NCI-H82 (cell line): Measurements from ENCODE around the gene GEMIN5.
"Not testable (repeated sequence)": the region's sequence is repeated elsewhere in the genome, so short reads cannot be mapped to it uniquely, and the experiment has no call there.

ENCODE experiments used
- DNase-seq: peaks from one replicate; lab custom pipeline; 2025; lab: John Stamatoyannopoulos, UW

Gene GEMIN5

DNA sequence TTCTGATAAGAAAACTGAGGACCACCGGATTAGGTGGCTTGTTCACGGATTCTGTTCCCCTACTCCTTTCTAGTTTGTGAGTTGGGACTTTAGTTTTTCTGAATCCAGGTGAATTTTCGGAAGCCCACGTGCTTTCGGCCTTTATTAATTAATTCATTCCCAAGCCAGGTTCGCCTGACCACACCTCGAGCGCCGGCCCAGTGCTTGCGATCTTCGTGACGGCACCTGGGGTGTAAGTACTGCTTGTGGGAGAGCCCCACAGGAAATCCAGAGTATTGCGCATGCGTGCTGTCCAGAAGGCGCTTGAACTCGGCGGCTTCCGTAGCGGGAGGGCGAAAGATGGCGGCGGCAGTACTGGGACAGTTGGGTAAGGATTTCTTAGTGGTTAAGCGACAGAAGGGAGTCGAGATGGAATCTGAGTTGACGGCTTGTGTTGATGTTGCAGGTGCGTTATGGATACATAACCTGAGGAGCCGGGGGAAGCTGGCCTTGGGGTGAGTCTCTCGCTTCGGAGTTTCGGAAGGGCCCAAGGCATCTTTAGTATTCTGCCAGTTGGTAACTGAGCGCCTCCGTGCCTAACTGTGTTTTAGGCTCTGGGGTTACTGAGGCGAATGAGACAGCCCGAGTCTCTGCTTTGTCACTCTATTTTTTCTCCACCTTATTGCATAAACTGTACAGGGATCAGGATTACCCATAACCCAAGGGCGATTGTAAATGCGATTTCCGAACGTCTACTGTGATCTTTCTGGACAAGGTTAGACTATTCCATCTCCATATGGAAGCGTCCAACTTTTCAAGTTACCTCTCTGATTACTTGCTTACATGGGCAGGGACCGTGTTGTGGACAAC lies 3.0 kb upstream of the GEMIN5 start, which contains the start of gene MRPL22:
Gene MRPL22 (plus strand): TSS at position 302 of the 849 bp plus-strand sequence. CDS start 38 bp downstream, at position 340.
- DNase-seq: peak; percentile 93

DNA sequence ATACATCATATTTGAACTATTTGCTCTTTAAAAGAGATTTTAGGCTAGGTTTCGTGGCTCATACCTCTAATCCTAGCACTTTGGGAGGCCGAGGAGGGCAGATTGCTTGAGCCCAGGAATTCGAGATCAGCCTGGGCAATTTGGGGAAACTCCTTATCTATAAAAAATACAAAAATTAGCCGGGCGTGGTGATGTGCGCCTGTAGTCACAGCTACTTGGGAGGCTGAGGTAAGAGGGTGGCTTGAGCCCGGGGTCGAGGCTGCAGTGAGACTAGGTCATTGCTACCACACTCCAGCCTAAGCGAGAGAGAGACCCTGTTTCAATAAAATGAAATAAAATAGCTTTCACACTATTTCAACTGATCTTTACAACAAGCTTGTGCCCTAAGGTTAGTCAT lies 2.4 kb upstream of the GEMIN5 start:
- DNase-seq: no peak

DNA sequence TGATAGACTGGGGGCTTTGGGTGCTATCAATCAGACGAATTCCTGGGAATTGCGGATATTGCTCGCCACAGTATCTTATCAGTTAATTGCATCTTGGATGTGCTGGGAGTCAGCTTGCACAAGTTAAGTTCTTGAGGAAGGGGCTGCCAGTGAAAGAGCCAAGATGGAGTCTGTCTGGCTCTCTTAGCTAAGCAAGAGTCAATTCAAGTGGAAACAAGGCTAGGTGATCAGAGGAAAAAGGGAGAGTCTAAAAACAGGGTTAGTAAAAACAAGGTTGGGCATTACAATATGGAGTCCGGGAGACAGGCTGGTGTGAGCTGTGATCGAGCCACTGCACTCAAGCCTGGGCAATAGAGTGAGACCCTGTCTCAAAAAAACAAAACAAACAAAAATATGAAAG lies 1.4 kb upstream of the GEMIN5 start:
- not testable (repeated sequence) for DNase-seq

DNA sequence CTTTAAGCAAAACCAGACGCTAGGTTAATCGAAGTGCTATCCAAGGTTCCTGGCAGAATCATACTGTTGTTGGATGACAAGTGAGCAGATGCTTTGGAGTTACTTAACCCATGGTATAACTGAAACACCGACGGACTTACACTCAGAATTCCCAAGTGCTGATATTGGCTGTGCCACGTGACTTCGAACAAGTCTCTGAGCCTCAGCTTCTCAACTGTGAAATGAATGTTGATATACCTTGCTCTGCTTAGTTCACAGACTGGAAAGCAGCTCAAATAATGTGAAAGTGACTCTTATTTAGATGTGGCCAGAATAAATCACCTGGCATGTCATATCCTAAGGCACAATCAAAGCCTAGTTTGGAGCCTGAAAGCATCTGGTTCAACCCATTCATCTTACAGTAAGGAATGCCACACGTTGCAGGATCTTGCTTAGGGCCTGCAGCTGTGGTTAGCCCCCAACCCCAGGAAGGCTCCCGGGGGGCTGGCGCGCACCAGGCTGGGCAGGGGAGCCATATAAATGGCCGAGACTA lies 759 bp downstream of the GEMIN5 start:
- DNase-seq: peak; percentile 23

DNA sequence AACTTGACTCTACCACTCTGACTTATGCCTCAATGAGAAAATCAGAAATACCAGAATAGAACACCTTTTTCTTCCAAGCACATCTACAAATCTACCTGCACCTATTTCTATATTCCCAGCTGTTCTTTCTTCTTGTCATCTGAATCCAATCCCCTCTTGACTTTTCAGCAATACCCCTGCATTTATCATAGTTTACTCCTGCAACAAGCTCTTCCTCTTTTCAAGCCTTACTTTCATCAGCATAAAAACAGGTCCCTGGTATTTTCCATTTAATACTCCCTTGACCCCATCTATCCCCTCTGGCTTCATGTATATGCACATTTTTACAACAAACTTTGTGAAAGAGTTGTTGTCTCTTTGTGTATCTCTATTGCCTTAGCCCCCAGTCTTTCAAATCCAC lies 3.1 kb downstream of the GEMIN5 start:
- DNase-seq: no peak

DNA sequence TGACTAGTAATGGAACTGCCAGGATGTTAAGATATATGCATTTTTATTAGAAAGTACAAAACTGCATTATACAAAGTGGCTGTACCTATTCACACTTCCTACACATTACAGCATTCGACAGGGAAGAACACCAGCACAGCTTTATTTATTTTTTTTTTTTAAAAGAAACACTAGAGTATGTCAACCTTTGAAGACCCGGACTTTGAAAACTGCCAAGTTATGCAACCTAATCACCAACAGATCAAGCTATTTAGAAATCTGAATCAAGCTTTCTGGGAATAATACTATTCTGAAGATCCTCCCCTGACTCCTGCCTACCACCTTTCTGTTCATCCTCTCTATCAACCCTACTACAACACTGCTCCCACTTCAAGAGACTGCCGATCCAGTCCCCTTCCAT lies 4.5 kb downstream of the GEMIN5 start:
- DNase-seq: no peak

DNA sequence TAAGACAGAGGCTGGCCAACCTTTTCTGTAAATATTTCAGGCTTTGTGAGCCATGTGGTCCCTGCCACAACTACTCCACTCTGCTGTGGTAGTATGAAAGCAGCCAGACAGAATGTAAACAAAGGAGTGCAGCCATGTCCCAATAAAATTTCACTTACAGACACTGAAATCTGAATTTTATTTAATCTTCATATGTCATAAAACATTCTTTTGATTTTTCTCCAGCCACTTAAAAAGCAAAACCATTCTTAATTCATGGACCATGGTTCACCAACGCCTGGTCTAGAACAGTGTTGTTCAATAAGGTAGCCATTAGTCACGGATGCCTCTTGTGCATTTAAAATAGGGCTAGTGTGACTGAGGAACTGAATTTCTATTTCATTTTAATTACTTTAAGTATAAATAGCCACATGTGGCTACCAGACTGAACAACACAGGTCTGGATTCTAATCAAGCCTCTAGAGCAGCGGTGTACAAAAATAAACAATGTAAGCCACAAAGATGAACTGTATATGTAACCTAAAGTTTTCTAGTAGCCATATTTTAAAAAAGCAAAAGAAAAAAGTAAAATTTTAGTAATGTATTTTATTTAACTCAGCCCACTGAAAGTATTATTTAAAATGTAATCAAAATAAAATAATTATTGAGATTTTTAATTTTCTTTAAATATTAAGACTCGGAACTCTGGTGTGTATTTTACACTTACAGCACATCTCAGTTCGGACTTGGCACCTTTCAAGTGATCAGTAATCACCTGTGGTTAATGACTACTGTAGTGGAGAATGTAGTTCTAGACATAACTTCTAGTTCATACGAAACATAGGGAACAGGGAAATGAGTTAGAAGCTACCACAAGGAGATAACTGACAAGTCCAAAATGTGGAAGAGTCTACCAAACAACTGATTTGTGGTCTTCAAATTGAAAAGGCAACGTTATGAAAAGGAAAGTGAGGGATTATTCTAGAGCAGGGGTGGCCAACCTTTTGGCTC lies 14.3 kb downstream of the GEMIN5 start:
- no peak for DNase-seq

DNA sequence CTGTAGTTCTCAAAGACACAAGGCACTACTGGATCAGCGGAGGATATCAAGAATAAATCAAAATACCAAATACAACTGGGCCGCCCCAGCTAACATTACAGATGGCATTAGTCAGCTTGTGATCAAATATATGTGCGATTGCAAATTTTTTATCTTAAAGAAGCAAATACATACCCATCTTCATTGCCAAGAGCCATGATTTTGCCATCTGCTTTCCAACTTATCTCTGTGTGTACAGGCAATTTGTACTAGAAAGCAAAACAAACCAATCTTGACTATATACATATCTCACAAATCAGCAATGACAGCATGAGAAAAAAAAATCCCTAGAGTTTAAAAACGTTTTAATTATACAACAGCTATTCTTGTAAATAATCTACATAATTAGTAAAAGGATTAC lies 20.3 kb downstream of the GEMIN5 start:
- DNase-seq: no peak

DNA sequence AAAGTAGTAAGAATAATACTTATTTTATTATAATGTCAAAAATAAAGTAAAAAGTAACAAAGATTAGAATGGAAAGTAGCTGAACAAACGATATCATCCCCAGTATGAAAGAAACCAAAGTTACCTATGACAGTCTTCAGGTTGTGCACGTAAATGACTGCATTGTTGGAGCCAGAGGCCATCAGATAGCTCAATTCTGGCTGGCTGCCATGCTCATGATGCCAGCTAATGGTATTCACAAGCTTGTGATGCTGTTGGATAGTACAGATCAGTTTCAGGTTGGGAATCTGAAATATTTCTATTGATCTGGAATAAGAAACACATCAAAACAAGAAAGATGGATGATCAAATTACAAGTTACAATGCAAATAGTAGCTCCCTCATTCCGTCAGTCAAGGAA lies 21.1 kb downstream of the GEMIN5 start:
- DNase-seq: no peak

DNA sequence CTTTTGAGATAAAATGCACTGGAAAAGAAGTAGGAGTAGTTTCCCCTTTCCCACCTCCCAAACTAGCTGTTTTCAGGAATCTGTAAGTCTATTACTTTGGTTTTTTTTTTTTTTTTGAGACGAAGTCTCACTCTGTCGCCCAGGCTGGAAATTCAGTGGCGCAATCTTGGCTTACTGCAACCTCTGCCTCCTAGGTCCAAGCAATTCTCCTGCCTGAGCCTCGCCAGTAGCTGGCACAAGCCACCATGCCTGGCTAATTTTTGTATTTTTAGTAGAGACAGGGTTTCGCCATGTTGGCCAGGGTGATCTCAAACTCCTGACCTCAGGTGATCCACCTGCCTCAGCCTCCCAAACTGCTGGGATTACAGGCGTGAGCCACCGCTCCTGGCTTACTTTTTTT lies 32.4 kb downstream of the GEMIN5 start:
- DNase-seq: not testable (repeated sequence)

DNA sequence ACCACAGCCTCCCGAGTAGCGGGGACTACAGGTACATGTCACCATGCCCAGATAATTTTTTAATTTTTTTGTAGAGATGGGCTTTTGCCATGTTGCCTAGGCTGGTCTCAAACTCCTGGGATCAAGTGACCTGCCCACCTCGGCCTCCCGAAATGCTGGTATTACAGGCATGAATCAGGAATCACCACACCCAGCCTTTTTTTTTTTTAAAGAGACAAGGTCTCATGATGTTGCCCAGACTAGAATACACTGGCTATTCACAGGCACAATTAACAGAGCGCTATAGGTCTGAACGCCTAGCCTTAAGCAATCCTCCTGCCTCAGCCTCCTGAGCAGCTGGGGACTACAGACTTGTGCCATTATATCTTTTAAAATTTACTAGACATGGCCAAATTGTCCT lies 36.1 kb downstream of the GEMIN5 start:
- no peak for DNase-seq

DNA sequence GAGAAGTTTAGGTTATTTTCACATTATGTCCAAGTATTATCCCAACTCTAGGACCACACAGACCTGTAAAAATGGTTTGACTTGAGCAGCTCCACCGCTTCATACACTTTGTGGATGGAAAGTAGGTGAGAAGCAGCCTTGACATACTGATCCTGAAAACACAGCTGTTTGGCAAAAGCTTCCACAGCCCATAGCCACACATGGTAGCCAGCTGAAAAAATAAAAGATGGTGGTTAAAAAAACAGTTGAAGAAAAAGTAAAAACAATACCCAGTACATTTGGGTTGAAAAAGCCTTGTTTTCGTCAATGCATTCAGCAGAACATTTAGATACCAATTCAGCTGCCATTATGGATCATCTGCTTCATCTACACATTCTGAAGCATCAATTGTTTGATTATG lies 36.7 kb downstream of the GEMIN5 start:
- DNase-seq: no peak

DNA sequence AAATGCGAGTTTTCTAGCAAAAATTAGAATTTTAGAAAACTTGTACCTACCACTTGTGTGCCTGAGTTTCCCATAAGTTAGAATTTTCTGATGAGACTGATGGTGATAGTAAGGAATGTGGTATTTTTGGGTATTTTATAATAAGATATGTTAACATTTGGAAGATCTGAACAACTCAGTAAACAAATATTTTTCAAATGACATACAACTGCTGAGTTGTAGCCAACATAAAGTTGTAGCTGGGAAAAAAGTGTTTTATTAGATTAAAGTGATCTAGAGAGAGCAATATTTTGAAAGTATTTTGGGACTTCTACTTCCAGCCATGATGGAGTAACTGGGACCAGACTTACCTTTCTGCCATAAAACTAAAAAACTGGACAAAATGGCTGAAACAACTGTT lies 37.9 kb downstream of the GEMIN5 start:
- DNase-seq: no peak

DNA sequence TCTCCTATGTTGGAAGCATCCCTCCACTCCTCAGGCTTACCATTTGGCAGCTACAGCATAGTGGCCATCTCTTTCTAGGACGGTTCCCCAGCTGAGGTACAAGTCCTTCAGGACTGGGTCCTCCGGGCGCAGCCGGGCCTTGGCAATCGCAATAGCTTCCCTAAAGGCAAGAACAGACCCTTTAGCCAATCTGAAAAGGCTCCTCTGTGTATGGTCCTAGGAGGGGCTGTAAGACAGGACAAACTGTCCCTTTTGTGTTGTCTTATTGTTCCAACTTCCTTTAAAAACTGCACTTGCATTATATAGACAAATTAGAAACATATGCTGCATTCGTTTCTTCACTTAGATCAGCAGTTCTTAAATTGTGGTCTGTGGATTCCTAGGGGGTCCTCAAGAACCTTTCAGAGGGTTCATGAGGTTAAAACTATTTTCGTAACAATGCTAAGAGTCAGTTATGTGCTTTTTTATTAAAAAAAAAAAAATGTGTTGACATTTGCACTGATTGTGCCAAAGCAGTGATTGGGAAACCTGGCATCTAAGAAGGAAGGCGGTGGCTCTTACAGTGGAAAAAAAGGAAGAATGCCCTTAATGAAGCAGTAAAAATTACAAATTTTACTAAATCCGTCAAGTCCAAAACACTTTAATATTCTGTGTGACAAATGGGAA lies 38.7 kb downstream of the GEMIN5 start:
- DNase-seq: no peak

DNA sequence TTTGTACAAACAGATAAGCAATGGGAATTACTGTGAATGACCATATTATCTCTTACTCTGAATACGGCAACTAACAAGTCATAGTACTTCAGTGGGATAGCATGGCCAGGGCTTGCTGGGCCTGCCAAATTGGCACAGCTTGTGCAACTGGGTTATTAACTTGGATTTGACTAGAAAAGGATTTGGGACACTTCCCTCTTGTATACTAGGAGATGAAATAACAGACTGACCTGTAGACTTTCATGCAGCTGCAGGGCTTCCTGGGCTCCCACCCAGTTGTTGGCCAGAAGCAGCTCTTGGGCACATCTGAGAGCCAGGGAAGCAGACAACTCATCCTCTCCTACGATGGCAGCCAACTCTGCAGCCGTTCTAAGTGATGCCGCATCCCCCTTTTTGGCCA lies 39.8 kb downstream of the GEMIN5 start:
- DNase-seq: no peak

DNA sequence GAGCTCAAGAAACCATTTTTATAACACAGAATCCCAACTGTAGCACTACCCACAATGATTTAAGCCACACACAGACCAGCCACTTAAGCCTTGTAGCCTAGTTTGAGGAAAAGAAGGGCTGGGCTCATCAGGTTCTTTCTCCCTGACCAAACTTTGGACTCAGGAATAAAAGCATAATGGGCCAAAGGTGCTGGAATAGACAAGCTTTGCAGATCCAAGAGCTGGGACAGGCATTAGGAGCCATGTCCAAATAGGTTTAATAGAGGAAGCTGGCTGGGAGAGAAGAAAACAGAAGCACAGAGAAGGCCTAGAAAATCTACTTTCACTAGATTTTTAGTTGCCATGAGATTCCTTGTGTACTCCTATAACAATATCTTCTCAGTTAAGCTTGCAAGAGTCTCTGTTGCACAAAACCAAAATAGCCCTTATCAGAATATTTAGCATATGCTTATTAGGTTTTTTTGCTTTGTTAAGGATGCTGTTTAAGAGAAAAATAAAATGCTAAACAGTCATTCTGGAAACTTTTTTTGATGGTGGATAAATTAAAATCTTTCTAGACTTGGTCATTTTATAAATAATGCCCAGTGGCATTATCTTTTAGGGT lies 41.3 kb downstream of the GEMIN5 start:
- no peak for DNase-seq

DNA sequence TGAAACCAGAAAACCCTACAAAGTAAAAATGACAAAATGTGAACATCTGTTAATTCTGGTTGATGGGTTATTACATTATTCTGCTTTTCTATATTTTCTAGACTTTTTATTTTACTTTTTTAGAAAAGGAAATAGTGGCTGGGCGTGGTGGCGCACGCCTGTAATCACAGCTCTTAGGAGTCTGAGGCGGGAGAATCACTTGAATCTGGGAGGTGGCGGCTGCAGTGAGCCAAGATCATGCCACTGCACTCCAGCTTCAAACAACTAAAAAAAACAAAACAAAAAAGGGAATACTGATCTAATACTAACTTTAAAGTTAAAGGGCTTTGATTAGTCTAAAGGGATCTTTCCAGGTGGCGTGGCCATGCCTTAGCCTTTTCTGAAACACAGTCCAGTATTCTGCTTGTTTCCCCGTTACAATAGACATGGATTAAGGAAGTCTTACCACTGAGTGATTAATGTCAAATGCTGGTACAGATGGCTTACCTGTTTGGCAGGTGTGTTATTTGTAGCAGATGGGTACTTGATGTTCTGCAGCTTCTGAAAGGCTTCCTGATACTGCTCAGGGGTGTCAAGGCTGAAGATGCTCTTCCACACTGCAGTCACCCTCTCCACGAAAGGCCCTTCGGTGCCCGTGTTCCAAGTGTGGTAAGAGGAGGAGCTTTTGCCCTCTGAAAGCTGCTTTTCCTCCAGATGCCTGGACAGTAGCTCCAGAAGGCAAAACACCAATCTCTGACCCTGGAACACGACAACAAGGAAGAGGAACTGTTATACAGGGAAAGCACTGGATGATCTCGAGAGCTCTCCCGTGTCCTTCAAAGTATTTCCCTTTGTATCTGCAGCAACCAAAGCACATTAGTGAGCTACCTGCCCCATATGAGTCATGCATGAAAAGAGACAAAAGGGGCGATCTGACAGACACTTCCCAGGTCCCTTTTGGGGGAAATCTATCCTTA lies 42.1 kb downstream of the GEMIN5 start:
- DNase-seq: no peak

DNA sequence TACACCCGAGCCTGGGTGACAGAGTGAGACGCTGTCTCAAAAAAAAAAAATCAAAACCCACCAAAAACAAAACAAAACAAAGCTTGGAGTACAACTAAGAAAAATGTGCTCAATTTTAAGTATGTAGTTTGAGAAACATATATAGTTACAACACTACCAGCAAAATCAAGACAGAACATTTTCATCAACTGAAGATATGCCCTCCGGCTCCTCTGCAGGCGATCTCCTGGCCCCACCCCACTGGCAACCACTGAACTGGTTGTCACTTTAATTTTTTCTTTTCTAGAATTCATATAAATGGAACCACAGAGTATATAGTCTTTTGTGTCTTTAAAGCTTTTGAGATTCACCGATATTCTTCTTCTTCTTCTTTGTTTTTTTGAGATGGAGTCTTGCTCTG lies 44.6 kb downstream of the GEMIN5 start:
- DNase-seq: no peak

DNA sequence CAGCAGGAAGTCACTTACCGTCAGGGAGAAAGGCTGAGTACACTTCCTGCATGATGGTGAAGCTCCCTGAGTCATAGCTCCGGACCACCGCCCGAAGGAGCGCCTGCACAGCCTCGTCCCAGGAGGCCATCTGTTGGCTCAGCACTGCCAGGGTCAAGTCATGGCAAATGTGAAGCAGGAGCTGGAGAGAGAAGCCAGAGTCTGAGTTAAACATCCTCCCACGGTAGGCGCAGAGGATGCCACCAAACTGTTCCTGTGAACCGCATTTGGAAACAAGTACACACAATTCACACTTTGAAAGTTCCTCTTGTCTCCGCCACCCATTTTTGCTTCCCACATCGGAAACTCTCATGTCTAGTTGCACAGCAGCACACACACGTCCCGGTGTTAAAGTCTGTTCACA lies 45.6 kb downstream of the GEMIN5 start:
- DNase-seq: no peak

DNA sequence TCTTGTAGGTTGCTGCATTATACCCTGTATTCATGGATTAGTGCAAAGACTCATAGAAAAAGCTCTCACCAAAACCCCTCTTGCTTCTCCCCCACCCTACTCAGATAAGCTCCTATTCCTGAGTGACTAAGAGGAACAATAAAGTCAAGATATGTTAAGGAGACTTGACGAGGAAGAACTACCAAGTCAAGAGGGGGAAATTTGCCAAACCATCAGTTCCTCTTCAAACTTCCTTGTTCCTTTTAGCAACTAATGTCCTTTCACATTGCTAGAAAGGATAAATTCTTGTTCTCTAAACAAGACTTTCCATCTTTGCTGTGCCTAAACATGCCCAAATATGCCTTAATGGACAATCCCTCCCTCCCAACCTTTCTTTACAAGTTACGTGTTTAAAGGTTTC lies 52.6 kb downstream of the GEMIN5 start:
- no peak for DNase-seq
